GM19351 (cell line): ENCODE results near the gene AOAH.

Source experiments
- ATAC-seq: cut with Tn5 transposase; IDR thresholded peaks from one replicate; pipeline ENCODE4 v1.9.1; 2021; ENCODE audit warnings: mild to moderate bottlenecking, moderate library complexity; ENCODE audit not compliant: unreplicated experiment

Gene AOAH

GRCh38 chr7:36635091-36635490, 89.2 kb downstream of the AOAH start:
- no peak for ATAC-seq

DNA sequence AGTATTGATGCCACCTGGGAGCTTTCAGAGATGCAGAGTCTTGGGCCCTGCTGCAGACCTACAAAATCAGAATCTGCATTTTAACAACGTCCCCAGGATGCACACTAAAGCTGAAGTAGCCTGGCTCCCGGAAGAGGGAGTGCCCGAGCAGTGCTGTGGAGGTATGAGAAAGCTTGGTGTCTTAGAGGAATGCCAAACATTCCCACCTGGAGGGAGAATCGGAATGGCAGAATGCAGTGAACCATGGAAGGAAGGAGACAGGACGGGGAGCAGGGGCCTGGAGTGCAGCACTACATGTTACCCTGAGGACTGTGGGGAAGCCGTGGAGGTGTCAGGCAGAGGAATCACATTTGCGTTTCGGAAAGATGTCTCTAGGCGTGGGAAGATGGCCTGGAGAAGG, 90.9 kb downstream of the AOAH start:
- no peak for ATAC-seq

GRCh38 chr7:36630112-36630650, 94.1 kb downstream of the AOAH start:
- ATAC-seq = no peak

DNA sequence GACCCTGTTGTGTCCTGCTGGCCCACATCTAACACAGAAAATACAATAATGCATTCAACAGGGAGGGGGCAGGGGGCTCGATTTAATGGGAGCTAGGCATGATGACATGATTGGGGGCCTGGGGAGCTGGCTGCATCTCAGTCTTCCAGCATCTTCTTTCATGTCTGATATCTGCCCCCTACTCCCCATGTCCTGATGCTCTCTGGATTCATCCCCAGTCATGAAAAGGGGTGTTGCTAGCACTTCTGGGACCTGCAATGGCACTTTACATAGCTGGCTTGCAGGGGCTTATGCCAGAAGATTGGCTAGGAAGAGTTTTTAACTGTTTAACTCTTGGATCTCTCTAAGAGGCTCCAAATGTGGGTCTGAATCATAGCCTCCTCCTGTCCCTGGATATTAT, 94.9 kb downstream of the AOAH start:
- no peak for ATAC-seq

- ATAC-seq = no peak
Observed at GRCh38 chr7:36627836-36628235, 96.5 kb downstream of the AOAH start.

- no peak for ATAC-seq
Observed at GRCh38 chr7:36626111-36626510, 98.2 kb downstream of the AOAH start.

DNA sequence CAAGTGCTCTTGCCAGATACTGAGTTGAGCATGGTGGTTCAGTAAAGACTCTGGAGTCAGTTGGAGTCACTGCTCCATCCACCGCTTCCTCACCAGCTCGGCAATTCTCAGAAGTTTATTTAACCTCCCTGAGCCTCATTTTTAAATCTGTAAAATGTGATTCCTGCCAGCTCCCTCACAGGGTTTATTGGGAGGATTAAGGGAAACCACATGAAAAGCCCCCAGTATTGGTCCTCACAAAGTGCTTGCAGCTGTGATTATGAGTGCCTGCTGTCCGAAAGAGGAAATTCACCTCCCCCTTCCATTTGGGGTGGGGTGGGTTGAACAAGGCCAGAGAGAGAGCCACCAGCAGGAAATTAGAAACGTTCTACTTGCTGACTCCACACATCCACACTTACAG, 99.0 kb downstream of the AOAH start:
- ATAC-seq = no peak

DNA sequence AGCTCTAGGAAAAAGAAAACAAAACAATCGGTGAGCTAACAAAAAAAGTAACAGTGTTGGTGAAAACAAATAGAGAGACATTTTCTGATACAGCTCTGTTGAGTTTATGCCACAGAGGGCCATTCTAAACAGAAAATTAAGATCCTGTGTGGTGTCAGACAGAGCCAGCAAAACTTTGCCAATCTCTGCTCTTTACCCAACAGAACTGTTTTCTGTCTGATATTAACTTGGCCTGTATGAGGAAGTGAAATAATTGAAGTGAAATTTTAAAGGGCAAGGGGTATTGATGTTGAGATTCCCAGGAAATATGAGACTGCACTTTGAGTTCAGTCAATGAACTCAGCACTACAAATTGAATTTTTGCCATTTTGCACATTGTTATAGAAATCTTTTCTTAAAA, 101.0 kb downstream of the AOAH start:
- ATAC-seq = no peak

- no peak for ATAC-seq
Observed at GRCh38 chr7:36621396-36621795, 102.9 kb downstream of the AOAH start.

DNA sequence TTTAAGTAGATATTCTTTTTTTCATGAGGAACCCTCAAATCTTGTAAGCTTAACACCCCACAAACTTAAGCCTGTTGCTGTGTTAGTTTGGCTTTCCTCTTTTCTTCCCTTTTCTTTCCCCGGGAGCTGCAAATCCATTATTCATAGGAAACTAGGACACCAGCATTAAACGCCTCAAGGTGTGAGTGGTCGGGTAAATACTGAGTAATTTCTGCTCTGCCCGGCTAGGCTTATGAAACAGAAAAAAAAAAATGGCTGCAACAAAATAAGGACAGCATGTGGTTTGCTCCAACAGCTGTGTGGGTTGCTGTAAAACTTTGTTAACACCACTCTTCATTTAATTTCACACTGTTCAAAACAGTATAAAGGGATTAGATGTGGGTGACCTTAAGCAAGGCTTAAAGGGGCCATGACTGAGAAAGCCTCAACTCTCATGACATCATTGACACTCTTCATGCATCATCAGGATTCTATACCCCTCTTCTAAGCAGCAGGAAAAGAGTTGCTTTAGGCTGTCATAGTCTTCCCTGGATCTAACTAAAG, 104.1 kb downstream of the AOAH start:
- ATAC-seq = no peak

- ATAC-seq = no peak
Observed at GRCh38 chr7:36617408-36617807, 106.9 kb downstream of the AOAH start.

- no peak for ATAC-seq
Observed at GRCh38 chr7:36615852-36616540, 108.3 kb downstream of the AOAH start.

- no peak for ATAC-seq
Observed at GRCh38 chr7:36614959-36615358, 109.3 kb downstream of the AOAH start.

DNA sequence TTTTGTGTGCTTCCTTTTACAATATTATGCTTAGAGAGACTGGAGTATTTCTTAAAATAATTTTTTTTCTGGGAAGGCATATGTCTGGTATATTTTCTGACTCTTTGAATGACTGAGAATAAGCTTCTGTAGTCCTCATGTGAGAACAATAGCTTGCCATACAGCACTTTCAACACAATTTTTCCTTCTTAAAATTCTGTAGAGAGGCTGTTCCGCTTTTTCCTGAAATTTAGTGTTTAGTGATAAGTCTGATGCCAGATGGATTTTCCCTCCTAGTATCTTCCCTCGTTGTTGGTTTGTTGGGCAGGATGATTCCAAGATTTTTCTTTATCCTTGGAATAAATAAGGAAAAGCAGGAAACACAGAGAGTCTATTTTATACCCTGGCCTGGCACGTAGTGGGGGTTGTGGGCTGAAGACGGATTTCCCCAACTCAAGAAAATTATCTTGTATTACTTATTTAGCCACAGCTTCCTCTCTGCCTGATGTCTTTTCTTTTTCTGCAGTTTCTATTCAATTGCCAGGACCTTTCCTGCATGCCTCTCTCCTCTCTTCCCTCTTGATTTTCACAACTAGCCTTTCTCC, 111.2 kb downstream of the AOAH start:
- no peak for ATAC-seq

DNA sequence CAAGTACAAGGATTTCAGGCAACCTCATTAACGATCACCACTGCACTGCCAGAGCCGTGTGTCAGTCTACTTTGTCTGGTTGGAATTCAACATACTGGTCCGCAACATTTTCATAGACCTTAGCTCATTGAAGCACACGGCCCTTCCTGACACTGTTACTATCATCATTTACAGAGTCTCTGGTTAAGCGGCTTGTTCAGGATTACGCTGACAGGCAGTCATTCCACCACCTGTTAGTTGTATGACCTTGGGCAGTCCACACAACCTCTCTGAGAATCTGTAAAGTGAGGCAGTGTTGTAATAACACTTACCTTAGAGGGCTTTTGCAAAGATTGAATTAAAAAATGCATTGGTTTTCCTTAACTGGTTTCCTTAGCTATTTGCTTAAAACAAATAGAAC, 112.6 kb downstream of the AOAH start:
- no peak for ATAC-seq

GRCh38 chr7:36607721-36608095, 116.6 kb downstream of the AOAH start:
- no peak for ATAC-seq

DNA sequence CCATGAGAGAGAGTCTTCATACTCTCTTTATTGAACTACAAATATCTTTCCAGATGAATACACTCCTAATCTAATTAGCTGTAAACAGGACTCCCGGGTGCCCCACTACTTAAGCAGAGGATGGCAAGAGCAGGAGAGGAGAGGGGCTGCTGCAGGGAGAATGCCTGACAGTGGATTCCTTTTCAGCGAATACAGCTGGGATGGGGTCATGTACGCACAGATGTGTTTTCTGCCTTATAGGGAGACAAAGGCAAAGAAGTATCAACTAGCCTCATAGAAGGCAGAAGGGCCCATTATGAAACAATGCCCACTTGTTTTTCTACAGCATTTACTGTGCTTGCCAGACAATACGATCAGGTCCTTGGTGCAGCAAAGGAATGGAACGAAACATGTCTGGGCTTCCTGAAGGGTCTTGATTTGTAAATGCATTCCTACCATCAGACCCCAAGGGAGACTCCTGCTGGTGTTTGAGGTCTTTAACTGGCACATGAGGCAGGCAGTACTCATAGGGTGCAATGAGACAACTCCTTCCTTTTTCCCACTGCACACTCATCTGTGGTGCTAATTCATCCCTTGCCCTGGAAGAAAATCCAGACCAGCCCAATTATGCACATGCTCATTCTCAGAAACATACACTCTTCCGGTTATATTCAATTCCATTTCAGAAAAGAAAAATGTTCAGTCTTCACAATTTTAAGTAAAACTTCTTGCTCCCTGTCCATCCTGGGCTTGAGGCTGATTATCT, 117.1 kb downstream of the AOAH start:
- no peak for ATAC-seq

GRCh38 chr7:36606153-36606975, 117.9 kb downstream of the AOAH start:
- no peak for ATAC-seq

DNA sequence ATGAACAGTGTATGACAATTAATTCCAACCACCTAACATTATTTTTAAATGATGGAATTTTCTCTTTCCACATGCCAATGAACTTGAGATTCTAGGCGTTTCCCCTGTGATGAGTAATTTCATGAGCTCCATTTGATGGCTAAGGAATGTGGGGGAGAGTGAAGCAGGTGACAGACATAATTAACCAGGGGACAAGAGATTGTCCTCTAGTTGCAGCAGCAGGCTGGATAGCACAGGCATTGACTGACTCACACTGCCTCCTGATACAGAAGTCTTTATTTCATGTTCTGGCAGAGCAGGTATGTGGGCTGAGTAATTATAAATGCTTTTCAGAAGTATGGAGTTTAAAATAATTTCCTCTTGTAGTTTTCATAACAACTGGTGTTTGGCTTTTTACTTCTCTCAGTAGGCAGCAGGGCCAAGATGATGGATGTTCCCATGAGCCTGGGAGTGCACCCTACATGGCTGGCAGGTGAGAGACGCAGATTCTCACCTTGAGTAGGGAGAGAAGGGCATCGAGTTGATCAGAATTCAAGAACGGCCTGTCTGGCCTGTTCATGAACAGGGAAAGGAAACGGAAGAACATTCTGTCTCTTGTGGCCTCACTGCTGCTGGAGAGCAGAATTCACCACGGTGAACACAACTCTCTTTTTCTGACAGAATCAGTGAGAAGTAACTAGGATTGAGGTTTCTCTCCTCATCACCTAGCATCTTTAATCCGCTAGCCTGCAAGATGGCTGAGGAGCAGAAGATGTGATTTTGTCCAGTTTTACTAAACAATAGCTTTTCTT, 118.8 kb downstream of the AOAH start:
- ATAC-seq = no peak

DNA sequence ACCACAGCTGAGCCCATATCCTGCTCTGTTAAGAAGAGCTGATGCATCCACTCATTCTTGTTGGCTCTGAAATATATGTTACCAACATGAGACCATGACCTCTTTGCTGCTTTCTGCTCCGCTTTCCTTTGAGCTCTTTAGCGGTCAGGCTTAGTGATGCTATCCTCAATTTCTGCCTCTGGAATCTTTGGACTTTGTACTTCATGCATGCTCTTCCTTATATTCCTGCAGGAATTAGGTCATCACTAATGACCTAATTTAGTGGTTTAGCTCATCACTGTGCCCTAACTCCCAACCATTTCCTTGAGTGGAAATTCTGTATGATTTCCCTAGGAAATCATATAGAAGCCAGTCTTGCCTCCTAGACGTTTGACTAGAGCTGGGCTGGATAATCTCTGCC, 119.5 kb downstream of the AOAH start:
- ATAC-seq = no peak
